Measurements from ENCODE around the gene GYPC.
A peak's percentile ranks its signal among the peaks of the same experiment; 100 is the strongest.

Gene GYPC

GRCh38 chr2:126652323-126652891 lies 3.6 kb upstream of the GYPC start:
- DNase-seq = no peak

GRCh38 chr2:126653109-126653508 lies 2.8 kb upstream of the GYPC start:
- no peak for DNase-seq

DNA sequence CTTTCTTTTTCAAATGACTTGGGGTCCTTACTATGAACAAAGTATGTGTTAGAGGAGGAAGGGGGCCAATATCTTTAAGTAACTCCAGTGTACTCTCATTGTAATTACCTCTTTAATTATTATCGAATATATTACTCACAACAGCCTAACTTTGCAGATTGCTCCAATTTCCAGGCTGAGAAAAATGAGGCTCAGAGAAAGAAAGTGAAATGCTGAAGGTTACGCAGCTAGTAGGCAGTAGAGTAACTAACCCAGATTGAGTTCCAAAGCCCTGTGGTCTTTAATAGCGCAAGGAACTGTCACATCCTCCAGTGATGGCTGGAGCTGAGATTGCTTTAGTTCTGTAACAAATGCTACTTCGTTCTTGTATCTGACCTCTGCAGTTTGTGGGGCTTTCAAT lies 2.2 kb upstream of the GYPC start:
- DNase-seq = no peak

GRCh38 chr2:126655051-126655450 lies 907 bp upstream of the GYPC start:
- no peak for DNase-seq

DNA sequence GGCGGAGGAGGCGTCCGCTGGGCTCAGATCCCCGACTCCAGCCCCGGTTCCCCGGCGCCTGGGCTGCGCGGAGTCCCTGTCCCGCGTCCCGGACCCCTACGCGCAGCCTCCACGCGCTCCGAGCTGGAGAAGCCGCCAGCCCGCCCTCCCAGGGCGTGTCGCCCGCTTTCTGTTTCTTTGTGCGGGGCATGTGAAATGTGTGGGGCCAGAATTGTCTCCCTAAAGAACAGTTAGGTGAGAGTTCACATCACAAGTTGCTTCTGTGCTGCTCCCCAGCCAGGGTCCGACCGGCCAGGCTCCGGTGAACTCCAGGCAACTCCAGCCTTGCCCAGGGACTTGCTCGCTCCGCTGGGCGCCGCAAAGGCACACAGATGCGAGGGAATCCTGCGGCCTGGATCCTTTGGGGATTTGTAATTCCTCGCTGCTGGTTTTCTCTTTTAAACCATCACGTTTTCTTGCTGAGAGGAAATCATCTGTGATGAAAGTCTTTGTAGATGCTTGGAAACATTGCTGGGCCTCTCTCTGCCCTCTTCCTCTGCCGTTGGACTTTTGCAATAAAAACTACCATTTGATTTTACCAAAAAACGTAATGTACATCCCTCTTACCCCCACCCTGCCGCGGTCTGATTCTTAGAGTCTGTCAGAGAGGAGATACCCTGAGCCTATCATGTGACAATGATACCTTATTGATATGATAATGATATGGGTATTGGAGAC lies 631 bp downstream of the GYPC start:
- DNase-seq = peak; percentile 49

- DNase-seq = peak; percentile 95
Observed at GRCh38 chr2:126657148-126657635, 1.2 kb downstream of the GYPC start.

DNA sequence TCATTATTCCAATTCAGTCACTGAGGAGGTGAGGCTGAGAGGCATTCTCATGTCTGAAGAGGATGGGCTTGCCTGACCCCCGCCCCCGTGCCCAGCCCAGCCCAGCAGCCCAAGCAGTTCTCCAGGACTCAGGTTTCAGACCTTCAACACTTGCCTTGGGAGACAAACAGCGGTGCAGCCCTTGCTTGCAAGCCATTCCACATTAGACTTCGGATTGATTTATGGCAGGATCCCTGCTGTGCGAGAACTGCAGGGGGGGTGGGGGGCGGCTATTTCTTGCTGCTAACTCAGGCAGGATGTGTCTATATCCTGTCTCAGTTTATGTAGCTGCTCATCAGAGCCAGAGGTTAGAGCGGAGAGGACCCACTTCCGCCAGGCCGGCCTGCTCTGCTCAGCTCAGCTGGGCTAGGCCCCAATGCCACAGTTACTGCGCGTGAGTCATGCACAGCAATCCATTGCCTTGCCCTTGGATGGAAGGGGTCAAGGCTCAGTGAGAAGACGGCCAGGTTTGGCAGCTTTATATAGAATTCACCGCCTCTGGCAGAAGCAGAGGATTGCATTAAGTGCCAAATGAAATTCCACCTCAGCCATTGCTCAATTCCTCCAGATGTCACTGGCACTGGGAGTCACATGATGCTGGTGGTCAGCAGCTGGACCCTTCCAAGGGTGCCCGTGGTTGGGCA lies 1.8 kb downstream of the GYPC start:
- peak; percentile 92 for DNase-seq

GRCh38 chr2:126658319-126658904 lies 2.5 kb downstream of the GYPC start:
- no peak for DNase-seq

DNA sequence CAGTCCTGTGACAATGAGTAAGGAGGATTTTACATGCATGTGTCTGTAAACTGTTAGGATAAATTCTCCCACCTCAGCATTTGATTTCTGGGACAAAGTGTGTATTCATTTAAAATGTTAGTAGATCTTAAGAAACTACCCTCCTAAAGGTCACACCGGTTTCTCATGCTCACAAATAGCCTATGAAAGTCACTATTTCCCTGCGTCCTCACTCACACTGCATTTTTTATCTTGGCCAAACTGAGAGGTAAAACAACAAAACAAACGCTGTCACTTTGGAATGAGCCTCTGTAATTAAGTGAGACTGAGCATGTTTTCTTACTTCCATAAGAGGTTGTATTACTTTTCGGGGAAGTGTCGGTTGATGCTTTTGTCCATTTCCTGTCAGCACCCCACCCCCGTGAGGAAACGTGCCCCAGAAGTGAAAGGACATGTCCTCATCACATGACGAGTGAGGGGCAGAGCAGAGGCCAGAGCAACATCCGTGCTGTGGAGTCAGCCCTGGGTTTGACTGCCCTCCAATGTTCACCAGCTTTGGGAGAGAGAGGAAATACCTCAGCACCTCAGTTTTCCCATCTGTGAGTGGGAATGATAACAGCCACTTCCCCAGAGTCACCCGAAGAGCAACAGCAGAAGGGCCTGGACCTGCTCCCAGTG lies 3.1 kb downstream of the GYPC start:
- DNase-seq = no peak

- no peak for DNase-seq
Observed at GRCh38 chr2:126659562-126660467, 3.9 kb downstream of the GYPC start.

DNA sequence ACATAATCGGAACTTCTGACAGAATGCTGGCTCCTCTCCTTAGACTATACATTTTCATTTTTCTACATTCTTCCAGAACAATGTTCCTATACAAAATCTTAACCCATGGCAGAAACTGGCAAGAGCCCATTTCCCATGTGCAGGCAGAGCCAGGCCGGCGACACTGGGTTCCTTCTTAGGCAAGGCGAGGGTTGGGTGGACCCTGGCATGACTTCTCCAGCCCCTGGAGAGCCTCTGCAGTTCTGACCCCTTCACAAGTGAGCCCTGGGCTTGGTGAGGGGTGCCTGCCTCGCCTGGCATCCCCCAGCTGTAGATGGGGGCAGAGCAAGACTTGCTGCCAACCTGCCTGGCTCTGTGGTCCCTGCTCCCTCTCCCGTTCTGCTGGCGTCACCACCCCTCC lies 5.0 kb downstream of the GYPC start:
- no peak for DNase-seq

DNA sequence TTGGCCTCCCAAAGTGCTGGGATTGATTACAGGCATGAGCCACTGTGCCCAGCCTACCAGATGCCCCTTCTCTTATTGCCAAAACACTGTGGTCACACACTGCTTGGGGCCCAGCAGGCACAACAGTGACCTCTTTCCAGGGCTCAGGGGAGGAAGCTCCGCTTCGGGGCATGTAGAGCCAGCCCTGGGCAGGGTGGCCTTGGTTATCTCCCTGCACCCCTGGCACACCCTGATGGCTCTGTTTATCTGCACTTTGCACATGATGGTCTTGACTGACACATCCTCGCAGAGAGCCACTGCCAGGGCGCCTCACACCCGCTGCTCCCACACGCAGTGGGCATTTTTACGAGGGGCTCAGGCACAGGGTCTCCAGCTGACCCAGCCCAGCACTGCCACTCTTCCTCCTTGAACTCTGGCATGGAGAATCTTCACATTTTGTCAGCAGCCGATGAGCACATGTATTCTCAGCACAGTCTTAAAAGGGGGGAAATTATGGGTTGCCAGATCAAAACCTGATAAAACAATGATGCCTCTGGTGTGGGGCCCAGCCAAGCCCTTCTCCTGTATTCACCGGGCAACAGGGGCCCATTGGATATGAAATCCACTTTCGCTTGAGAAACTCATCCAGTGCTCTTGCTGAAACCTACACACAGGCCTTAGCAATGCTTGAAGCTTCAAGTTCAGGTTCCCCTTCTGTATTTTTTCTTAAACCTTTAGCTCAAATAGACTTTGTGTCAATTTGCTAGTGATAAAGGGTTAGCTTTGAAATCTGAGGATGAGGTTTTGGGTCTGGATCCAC lies 5.9 kb downstream of the GYPC start:
- no peak for DNase-seq

DNA sequence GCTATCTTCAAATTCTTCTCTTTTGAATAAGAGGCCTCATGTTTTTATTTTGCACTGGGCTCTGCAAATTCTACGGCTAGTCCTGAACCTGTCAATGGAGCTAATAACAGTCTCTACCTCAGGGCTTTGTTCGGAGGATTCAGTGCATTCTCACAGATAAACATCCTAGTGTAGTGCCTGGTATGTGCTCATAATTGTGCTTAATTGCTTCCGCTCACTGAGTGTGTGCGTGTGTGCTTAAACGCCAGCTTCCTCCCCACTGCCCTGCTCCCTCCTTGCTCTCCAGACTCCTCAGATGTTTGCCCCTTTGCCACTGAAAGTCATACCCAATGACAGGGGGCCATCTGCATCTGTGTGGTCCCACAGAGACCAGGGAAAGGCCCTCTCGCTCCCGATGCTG lies 6.7 kb downstream of the GYPC start:
- no peak for DNase-seq

DNA sequence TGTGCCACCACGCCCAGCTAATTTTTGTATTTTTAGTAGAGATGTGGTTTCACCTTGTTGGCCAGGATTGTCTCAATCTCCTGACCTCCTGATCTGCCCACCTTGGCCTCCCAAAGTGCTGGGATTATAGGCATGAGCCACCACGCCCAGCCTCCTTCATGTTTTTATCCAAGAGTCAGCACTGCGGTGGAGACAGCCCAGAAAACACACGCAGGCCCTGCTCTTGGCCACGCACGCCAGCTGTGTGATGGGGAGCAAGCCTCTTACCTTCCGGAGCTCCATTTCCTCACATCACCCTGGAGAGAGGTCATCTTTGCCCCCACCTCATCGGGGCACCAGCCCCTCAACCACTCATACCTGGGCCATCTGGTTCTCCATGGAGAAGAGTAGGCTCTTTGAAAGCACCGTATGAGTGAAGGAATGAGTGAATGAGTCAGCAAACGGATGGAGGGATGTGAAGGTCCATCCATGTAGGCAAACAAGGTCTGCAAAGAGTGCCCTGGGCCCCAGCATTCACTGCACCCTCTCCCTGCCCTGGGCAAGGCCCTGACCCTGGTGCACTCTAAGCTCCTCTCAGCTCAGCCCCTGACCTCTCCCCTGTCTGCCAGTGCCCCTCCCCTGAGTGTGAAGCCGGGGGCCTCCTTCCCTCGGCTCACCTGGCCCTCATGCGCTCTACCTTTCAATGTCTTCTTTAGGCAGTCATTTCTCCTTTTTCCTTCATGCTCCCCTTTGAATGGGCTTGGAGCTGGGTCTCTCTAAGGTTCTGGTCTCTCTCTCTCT lies 7.4 kb downstream of the GYPC start:
- DNase-seq = no peak

DNA sequence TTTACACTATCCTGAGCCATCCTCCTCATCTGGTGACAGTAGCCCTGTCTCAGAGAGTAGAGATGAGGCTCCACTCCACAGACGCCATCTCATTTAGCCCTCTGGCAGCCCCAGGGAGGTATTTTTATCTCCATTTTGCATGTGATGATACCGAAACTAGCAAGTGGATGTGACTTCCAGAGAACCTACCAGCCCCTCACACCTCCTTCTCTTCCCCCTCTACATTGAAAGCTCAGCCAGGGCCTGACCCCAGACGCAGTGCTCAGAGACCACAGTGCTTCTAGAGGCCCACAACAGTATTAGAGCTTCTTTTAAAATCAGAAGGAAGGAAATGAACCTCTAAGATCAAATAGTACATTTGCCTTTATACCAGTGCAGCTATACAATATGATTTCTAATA lies 8.3 kb downstream of the GYPC start:
- DNase-seq = no peak

GRCh38 chr2:126664639-126665038 lies 8.7 kb downstream of the GYPC start:
- DNase-seq = no peak

DNA sequence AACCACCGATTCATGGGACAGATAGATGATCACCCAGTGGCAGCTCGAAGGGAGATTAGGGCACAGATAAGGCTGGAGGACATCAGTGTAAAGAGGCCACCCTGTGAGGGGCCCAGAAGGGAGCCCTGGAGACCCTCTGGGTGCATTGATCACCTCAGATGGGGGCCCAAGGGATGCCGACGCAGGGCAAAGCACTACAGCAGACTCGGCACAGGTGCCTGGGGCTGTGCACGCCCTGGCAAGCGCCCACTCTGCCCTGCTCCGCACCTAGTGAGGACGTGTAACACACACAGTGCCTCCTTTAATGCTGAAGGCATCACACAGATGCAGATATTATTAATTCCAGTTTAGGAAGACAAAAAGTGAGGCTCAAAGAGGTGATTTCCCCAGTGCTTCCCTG lies 9.5 kb downstream of the GYPC start:
- no peak for DNase-seq

DNA sequence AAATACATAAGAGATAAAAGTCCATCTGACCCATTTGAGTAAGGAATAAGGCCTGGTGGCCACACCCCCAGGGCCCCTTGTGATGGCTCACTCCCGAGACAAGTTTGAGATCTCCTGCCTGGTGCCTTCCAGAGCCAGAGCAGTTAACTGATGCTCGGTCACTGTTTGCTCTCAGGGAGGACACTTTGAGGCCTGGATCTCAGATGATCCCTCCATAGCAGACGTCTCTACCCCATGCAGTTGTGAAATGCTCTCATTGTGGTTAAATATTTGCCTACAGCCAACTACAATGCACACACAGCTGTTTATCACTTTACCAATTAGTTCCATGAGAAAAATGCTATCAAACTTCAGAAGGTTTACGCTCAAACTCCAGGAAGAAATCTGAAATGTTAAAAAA lies 12.3 kb downstream of the GYPC start:
- no peak for DNase-seq

DNA sequence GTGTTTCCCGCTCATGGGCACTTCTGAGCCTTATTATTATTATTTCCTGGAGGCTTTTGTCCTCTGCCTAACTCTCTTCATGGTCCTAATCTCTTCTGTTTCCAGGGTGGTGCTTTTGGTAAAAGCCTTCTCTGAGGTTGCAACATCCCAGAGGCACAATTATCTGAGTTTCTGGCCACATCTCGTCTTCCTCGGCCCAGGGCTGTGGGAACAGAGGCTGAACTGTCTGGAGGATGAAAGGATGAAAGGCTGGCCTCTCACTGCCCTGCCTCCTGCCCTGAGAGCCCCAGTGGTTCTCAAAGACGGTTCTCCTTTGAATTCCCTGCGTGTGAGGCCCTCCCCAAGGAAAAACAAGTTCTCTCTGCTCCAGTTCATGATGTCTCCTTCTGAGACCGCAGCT lies 13.8 kb downstream of the GYPC start:
- no peak for DNase-seq

DNA sequence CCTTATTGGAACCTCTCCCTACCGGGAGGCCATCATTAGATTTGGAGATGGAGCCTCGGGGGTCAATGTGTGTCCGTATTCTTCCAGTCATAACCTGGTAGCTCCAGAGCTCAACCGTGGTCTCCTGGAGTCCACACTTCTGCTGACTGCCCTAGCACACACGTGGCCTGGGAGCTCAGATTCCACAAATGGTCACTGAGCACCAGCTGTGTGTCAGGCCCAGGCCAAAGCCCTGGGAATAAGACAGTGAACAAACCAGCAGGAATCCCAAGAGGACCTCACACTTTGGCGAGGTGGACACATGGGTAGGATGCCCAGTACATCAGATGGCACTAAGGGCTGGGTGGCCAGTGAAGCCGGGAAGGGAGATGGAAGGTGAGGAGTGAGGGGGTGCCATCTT lies 15.5 kb downstream of the GYPC start:
- DNase-seq = no peak

Measured in fibroblast of skin of right quadriceps (primary cell).